ENCODE results near the gene SWAP70.

Gene SWAP70

GRCh38 chr11:9774591-9775397, 110.9 kb downstream of the SWAP70 start:
- Histone ChIP-seq H3K36me3 (ENCODE audit: control insufficient read depth in 5 of 5, insufficient read depth in 5 of 5, low read length in 5 of 5) (peaks cover 11 to 30% (median 11%) of the 10 kb centered on the region in 5 donors), H3K4me1 (ENCODE audit: control insufficient read depth in 5 of 5, insufficient read depth in 5 of 5, low read length in 5 of 5) (peaks cover 0 to 5% (median 0%) of the 10 kb centered on the region in 5 donors)

GRCh38 chr11:9775398-9775779, 111.5 kb downstream of the SWAP70 start:
- peaks cover 0 to 5% (median 0%) of the 10 kb centered on the region in 5 donors for H3K4me1 ChIP-seq (ENCODE audit: control insufficient read depth in 5 of 5, insufficient read depth in 5 of 5, low read length in 5 of 5)
- peaks cover 13 to 36% (median 17%) of the 10 kb centered on the region in 5 donors for H3K36me3 ChIP-seq (ENCODE audit: control insufficient read depth in 5 of 5, insufficient read depth in 5 of 5, low read length in 5 of 5)
- H3K9ac ChIP-seq (ENCODE audit: low read length in 5 of 5): no peak overlapping the region
- H3K27me3 ChIP-seq (ENCODE audit: control insufficient read depth in 5 of 5, insufficient read depth in 4 of 5, low read length in 5 of 5): no peaks in the 10 kb centered on the region
- no peak overlapping the region for H3K4me3 ChIP-seq (ENCODE audit: low read depth in 1 of 5, low read length in 5 of 5)
- H3K9me3 ChIP-seq (ENCODE audit: control insufficient read depth in 5 of 5, low read length in 5 of 5): no peaks in the 10 kb centered on the region
- H3K27ac ChIP-seq (ENCODE audit: low read depth, low read length): no peak overlapping the region

More at GRCh38 chr11:9774591-9775397, 110.9 kb downstream of the SWAP70 start:
- H3K9ac ChIP-seq (ENCODE audit: low read length in 5 of 5): no peak overlapping the region
- H3K27ac ChIP-seq (ENCODE audit: low read depth, low read length): no peak overlapping the region
- H3K4me3 ChIP-seq (ENCODE audit: low read depth in 1 of 5, low read length in 5 of 5): no peak overlapping the region
- H3K27me3 ChIP-seq (ENCODE audit: control insufficient read depth in 5 of 5, insufficient read depth in 4 of 5, low read length in 5 of 5): no peaks in the 10 kb centered on the region
- H3K9me3 ChIP-seq (ENCODE audit: control insufficient read depth in 5 of 5, low read length in 5 of 5): no peaks in the 10 kb centered on the region

DNA sequence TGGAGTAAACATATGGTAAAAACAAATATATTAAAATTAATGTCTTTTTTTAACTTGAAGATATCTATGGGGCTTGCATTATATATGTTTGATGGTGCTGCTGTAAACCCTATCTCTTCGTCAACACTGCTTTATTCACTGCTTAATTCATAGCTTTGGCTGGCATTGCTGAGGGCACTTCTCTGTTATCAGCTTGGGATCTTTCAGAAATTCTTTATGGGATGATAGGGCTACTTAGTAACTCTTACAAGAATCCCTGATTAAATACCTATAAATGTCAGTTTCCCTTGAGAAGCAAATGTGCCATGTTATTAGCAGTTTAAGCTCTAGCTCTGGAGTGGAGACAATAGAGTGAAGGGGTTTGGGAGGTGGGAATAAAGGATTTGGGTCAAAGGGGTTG, 112.3 kb downstream of the SWAP70 start:
- H3K4me1 ChIP-seq (ENCODE audit: control insufficient read depth in 5 of 5, insufficient read depth in 5 of 5, low read length in 5 of 5): peaks cover 0 to under 1% (median 0%) of the 10 kb centered on the region in 5 donors
- H3K27me3 ChIP-seq (ENCODE audit: control insufficient read depth in 5 of 5, insufficient read depth in 4 of 5, low read length in 5 of 5): no peaks in the 10 kb centered on the region
- no peak overlapping the region for H3K9ac ChIP-seq (ENCODE audit: low read length in 5 of 5)
- H3K4me3 ChIP-seq (ENCODE audit: low read depth in 1 of 5, low read length in 5 of 5): no peak overlapping the region
- H3K9me3 ChIP-seq (ENCODE audit: control insufficient read depth in 5 of 5, low read length in 5 of 5): no peaks in the 10 kb centered on the region
- H3K36me3 ChIP-seq (ENCODE audit: control insufficient read depth in 5 of 5, insufficient read depth in 5 of 5, low read length in 5 of 5): peaks cover 20 to 44% (median 25%) of the 10 kb centered on the region in 5 donors
- H3K27ac ChIP-seq (ENCODE audit: low read depth, low read length): no peak overlapping the region

GRCh38 chr11:9777066-9777465, 113.2 kb downstream of the SWAP70 start:
- H3K36me3 ChIP-seq (ENCODE audit: control insufficient read depth in 5 of 5, insufficient read depth in 5 of 5, low read length in 5 of 5): peaks cover 21 to 52% (median 34%) of the 10 kb centered on the region in 5 donors
- H3K27me3 ChIP-seq (ENCODE audit: control insufficient read depth in 5 of 5, insufficient read depth in 4 of 5, low read length in 5 of 5): no peaks in the 10 kb centered on the region
- H3K9me3 ChIP-seq (ENCODE audit: control insufficient read depth in 5 of 5, low read length in 5 of 5): no peaks in the 10 kb centered on the region
- H3K4me1 ChIP-seq (ENCODE audit: control insufficient read depth in 5 of 5, insufficient read depth in 5 of 5, low read length in 5 of 5): no peaks in the 10 kb centered on the region
- H3K4me3 ChIP-seq (ENCODE audit: low read depth in 1 of 5, low read length in 5 of 5): no peak overlapping the region
- no peak overlapping the region for H3K9ac ChIP-seq (ENCODE audit: low read length in 5 of 5)
- no peak overlapping the region for H3K27ac ChIP-seq (ENCODE audit: low read depth, low read length)

DNA sequence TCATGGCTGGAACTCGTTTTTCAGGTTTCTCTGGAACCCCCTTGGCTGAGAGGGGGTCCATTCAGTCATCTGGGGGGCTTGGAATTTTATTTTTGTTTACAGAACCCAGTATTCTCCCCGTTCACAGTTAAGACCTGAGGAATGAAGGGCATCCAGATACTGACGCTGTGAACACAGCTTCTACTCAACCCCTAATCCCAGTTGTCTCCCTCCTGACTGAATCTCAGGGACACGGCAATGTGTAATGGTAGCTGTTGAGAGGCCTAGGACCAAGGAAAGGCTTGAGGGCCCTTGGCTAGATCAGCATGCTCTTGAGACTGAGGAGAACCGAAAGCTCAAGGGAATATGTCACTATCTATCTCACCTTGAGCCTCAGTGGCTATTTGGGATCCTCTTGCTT, 113.6 kb downstream of the SWAP70 start:
- no peak overlapping the region for H3K4me3 ChIP-seq (ENCODE audit: low read depth in 1 of 5, low read length in 5 of 5)
- no peaks in the 10 kb centered on the region for H3K27me3 ChIP-seq (ENCODE audit: control insufficient read depth in 5 of 5, insufficient read depth in 4 of 5, low read length in 5 of 5)
- H3K36me3 ChIP-seq (ENCODE audit: control insufficient read depth in 5 of 5, insufficient read depth in 5 of 5, low read length in 5 of 5): peaks cover 21 to 52% (median 35%) of the 10 kb centered on the region in 5 donors
- H3K27ac ChIP-seq (ENCODE audit: low read depth, low read length): no peak overlapping the region
- H3K9ac ChIP-seq (ENCODE audit: low read length in 5 of 5): no peak overlapping the region
- H3K9me3 ChIP-seq (ENCODE audit: control insufficient read depth in 5 of 5, low read length in 5 of 5): no peaks in the 10 kb centered on the region
- no peaks in the 10 kb centered on the region for H3K4me1 ChIP-seq (ENCODE audit: control insufficient read depth in 5 of 5, insufficient read depth in 5 of 5, low read length in 5 of 5)

- Histone ChIP-seq H3K27ac (ENCODE audit: low read depth, low read length) (no peak overlapping the region), H3K4me3 (ENCODE audit: low read depth in 1 of 5, low read length in 5 of 5) (no peak overlapping the region), H3K36me3 (ENCODE audit: control insufficient read depth in 5 of 5, insufficient read depth in 5 of 5, low read length in 5 of 5) (peaks cover 21 to 70% (median 54%) of the 10 kb centered on the region in 5 donors), H3K4me1 (ENCODE audit: control insufficient read depth in 5 of 5, insufficient read depth in 5 of 5, low read length in 5 of 5) (peaks cover 0 to 10% (median 0%) of the 10 kb centered on the region in 5 donors), H3K9ac (ENCODE audit: low read length in 5 of 5) (no peak overlapping the region), H3K27me3 (ENCODE audit: control insufficient read depth in 5 of 5, insufficient read depth in 4 of 5, low read length in 5 of 5) (no peaks in the 10 kb centered on the region), H3K9me3 (ENCODE audit: control insufficient read depth in 5 of 5, low read length in 5 of 5) (no peaks in the 10 kb centered on the region)
Observed at GRCh38 chr11:9780929-9781328, 117.1 kb downstream of the SWAP70 start.

GRCh38 chr11:9783986-9784385, 120.1 kb downstream of the SWAP70 start:
- Histone ChIP-seq H3K4me3 (ENCODE audit: low read depth in 1 of 5, low read length in 5 of 5) (no peak overlapping the region), H3K27me3 (ENCODE audit: control insufficient read depth in 5 of 5, insufficient read depth in 4 of 5, low read length in 5 of 5) (no peaks in the 10 kb centered on the region), H3K36me3 (ENCODE audit: control insufficient read depth in 5 of 5, insufficient read depth in 5 of 5, low read length in 5 of 5) (peaks cover 16 to 76% (median 70%) of the 10 kb centered on the region in 5 donors), H3K4me1 (ENCODE audit: control insufficient read depth in 5 of 5, insufficient read depth in 5 of 5, low read length in 5 of 5) (peaks cover 0 to 19% (median 11%) of the 10 kb centered on the region in 5 donors), H3K9me3 (ENCODE audit: control insufficient read depth in 5 of 5, low read length in 5 of 5) (no peaks in the 10 kb centered on the region), H3K27ac (ENCODE audit: low read depth, low read length) (peak overlapping the region; percentile 25), H3K9ac (ENCODE audit: low read length in 5 of 5) (no peak overlapping the region)

DNA sequence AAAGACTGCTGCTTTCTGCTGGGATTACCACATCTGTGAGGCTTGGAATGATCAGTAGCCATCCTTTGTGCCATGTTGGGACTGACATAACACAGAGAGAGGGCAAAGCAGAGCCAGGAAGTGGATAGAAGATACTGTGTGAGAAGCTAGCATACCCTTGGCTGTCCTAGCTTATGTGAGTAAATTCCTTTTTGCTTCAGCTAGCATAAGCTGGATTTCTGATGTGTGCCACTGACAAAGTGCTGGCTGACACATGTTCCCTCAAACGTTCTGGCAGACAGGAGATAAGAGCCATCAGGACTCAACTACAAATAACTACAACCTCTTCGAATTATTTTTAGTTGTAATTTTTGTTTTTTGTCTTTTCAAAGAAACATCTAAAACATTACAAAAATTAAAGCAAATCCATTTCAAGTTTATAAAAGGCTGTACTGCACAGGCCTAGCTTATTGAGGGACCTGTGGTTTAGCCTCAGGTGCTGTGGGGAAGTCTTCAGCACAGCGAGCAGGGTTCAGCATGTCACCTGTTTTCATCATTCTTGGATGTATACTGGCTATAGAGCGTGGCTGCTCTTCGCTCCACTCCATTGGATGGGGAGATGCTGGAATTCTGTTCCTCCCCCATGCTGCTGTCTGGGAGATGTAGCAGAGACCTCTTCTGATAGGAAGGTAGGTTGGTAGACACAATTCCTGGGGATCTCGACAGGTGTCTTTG, 120.9 kb downstream of the SWAP70 start:
- Histone ChIP-seq H3K9me3 (ENCODE audit: control insufficient read depth in 5 of 5, low read length in 5 of 5) (no peaks in the 10 kb centered on the region), H3K4me1 (ENCODE audit: control insufficient read depth in 5 of 5, insufficient read depth in 5 of 5, low read length in 5 of 5) (peaks cover 0 to 19% (median 11%) of the 10 kb centered on the region in 5 donors), H3K9ac (ENCODE audit: low read length in 5 of 5) (no peak overlapping the region), H3K4me3 (ENCODE audit: low read depth in 1 of 5, low read length in 5 of 5) (no peak overlapping the region), H3K27me3 (ENCODE audit: control insufficient read depth in 5 of 5, insufficient read depth in 4 of 5, low read length in 5 of 5) (no peaks in the 10 kb centered on the region), H3K36me3 (ENCODE audit: control insufficient read depth in 5 of 5, insufficient read depth in 5 of 5, low read length in 5 of 5) (peaks cover 11 to 76% (median 67%) of the 10 kb centered on the region in 5 donors), H3K27ac (ENCODE audit: low read depth, low read length) (peak overlapping the region; percentile 25)

- peaks cover 0 to 25% (median 16%) of the 10 kb centered on the region in 5 donors for H3K4me1 ChIP-seq (ENCODE audit: control insufficient read depth in 5 of 5, insufficient read depth in 5 of 5, low read length in 5 of 5)
- peak overlapping the region; percentile 19 for H3K27ac ChIP-seq (ENCODE audit: low read depth, low read length)
- H3K9me3 ChIP-seq (ENCODE audit: control insufficient read depth in 5 of 5, low read length in 5 of 5): no peaks in the 10 kb centered on the region
- H3K27me3 ChIP-seq (ENCODE audit: control insufficient read depth in 5 of 5, insufficient read depth in 4 of 5, low read length in 5 of 5): no peaks in the 10 kb centered on the region
- peaks cover 0 to 56% (median 49%) of the 10 kb centered on the region in 5 donors for H3K36me3 ChIP-seq (ENCODE audit: control insufficient read depth in 5 of 5, insufficient read depth in 5 of 5, low read length in 5 of 5)
- H3K4me3 ChIP-seq (ENCODE audit: low read depth in 1 of 5, low read length in 5 of 5): no peak overlapping the region
- no peak overlapping the region for H3K9ac ChIP-seq (ENCODE audit: low read length in 5 of 5)
Observed at GRCh38 chr11:9787260-9787659, 123.4 kb downstream of the SWAP70 start.

DNA sequence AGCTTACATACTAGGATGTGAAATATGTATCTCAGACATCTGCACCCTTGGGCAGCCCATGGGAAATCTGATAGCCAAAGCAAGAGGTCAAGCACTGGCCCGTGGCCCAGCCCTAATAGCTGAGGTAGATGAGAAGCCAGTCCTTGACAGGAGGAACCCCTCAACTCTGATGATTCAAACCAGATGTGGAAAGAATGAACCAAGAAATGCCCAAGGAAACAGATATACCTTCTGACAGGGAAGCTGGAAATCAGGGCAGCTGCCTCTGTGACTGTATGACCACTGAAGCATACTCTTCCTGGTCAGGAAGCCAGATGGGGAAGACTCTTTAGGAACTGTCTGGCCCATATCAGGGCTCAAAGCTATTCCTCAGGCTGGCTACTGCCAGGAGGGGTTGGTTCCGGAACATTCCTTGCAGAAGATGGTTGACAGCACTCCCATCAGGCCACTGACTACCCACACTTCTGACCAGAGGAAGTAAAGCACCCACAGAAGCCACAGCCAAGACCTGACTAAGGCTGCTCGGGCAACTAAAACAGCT, 124.2 kb downstream of the SWAP70 start:
- H3K4me3 ChIP-seq (ENCODE audit: low read depth in 1 of 5, low read length in 5 of 5): no peak overlapping the region
- no peaks in the 10 kb centered on the region for H3K27me3 ChIP-seq (ENCODE audit: control insufficient read depth in 5 of 5, insufficient read depth in 4 of 5, low read length in 5 of 5)
- H3K27ac ChIP-seq (ENCODE audit: low read depth, low read length): peak overlapping the region; percentile 19
- H3K9me3 ChIP-seq (ENCODE audit: control insufficient read depth in 5 of 5, low read length in 5 of 5): no peaks in the 10 kb centered on the region
- peaks cover 0 to 25% (median 16%) of the 10 kb centered on the region in 5 donors for H3K4me1 ChIP-seq (ENCODE audit: control insufficient read depth in 5 of 5, insufficient read depth in 5 of 5, low read length in 5 of 5)
- peaks cover 0 to 55% (median 49%) of the 10 kb centered on the region in 5 donors for H3K36me3 ChIP-seq (ENCODE audit: control insufficient read depth in 5 of 5, insufficient read depth in 5 of 5, low read length in 5 of 5)
- no peak overlapping the region for H3K9ac ChIP-seq (ENCODE audit: low read length in 5 of 5)

Measured in subcutaneous abdominal adipose tissue (tissue), 5 donors.